GM18867 (cell line): Measurements from ENCODE around the gene OR8H3.
"Not testable (repeated sequence)": the region's sequence is repeated elsewhere in the genome, so short reads cannot be mapped to it uniquely, and the experiment has no call there.

Experiments used
- ATAC-seq: cut with Tn5 transposase; IDR thresholded peaks from one replicate; pipeline ENCODE4 v1.9.1; 2021; ENCODE audit warnings: mild to moderate bottlenecking, moderate library complexity; ENCODE audit not compliant: unreplicated experiment

OR8H3 gene, protein sequence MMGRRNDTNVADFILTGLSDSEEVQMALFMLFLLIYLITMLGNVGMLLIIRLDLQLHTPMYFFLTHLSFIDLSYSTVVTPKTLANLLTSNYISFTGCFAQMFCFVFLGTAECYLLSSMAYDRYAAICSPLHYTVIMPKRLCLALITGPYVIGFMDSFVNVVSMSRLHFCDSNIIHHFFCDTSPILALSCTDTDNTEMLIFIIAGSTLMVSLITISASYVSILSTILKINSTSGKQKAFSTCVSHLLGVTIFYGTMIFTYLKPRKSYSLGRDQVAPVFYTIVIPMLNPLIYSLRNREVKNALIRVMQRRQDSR

DNA sequence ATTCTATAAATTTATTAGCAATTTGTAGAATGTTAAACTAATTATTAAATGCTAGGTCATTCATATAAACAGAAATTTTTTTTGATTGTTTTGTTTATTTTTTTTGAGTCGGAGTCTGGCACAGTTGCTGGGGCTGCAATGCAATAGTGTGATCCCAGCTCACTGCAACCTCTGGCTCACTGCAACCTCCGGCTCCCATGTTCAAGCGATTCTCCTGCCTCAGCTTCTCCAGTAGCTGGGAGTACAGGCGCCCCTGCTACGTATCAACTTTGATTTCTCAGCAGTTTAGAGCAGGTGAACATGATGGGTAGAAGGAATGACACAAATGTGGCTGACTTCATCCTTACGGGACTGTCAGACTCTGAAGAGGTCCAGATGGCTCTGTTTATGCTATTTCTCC, at the start of gene OR8H3:
TSS of gene OR8H3 (plus strand) at position 301 of the 400 bp plus-strand sequence. CDS start at position 301, 0 bp downstream.
- no peak for ATAC-seq

DNA sequence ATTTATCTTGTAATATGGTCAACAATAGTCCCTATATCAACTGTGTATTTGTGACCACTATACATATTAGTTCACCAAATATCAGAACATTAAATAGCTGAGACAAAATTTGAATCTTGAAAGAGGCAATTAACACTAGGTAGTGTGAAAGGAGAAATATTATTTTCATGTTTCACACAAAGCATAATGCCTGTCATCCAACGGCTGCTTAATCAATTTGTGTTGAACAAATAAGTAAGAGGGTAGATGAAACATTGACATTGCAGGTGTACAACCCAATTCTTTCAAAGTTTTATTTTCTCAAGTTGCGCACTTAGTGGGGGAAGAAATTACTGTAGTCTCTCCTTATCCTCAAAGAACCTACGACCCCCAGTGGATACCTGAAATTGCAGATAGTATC, 32.5 kb upstream of the OR8H3 start:
- no peak for ATAC-seq

GRCh38 chr11:56093008-56093407, 29.2 kb upstream of the OR8H3 start, which contains the start of gene OR8I2:
OR8I2 (plus strand) TSS chr11:56093308; CDS start chr11:56093308, 0 bp downstream.
- no peak for ATAC-seq

DNA sequence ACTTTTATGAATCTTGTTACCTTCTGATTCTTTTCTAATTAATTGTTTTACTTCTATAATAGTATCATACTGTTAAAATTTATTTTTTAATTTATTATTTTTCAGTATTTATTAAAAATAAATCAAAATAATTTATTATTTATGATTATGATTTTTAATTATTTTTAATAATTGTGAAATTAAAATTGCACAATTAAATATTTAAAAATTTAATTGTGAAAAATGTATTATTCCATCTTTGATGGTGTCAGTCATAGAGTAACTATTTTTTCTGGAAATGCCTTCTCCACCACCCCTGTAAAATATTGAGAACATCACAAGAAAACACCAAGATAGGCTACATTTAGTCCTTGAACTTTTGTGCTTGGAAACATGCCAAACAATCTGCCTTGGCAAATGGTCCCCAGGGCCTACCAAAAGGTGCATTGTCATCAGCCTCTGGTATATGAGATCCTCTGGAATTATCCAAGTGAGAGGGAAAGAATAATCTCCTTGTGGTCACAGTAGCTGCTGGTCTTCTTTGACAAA, 18.9 kb upstream of the OR8H3 start, which contains the start of gene OR8H2:
TSS of gene OR8H2 (plus strand) at position 478 of the 528 bp plus-strand sequence. CDS start 1,356 bp downstream, outside the sequence.
- no peak for ATAC-seq

GRCh38 chr11:56140151-56140661, 18.0 kb downstream of the OR8H3 start, which contains the start of gene OR8J3:
OR8J3 (minus strand) TSS chr11:56140201; CDS start chr11:56137718, 2,483 bp downstream.
- no peak for ATAC-seq

DNA sequence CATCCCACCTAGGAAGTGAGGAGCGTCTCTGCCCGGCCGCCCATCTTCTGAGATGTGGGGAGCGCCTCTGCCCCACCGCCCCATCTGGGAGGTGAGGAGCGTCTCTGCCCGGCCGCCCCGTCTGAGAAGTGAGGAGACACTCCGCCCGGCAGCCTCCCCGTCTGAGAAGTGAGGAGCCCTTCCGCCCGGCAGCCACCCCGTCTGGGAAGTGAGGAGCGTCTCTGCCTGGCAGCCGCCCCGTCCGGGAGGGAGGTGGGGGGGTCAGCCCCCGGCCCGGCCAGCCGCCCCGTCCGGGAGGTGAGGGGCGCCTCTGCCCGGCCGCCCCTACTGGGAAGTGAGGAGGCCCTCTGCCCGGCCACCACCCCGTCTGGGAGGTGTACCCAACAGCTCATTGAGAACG, 21.5 kb downstream of the OR8H3 start:
- ATAC-seq, result not testable (repeated sequence)

DNA sequence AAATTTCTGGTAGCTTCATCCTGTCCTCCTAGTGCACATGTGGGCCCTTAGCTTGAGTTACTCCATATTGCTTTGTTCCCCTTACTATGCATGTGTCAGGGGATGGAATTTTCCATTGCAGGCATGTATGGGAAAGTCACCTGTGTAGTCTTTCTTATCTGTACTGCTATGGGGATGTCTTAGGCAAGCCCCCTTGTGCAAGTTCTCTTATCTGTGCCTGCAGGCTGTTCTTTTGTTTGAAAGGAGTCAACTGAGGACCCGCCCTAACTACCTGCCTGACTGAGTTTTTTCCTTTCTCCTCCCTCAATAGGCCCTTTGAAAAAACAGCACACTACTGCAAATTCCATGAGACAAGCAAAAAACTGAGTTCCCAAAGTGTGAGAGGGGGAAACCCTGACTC, 29.2 kb downstream of the OR8H3 start:
- no peak for ATAC-seq

DNA sequence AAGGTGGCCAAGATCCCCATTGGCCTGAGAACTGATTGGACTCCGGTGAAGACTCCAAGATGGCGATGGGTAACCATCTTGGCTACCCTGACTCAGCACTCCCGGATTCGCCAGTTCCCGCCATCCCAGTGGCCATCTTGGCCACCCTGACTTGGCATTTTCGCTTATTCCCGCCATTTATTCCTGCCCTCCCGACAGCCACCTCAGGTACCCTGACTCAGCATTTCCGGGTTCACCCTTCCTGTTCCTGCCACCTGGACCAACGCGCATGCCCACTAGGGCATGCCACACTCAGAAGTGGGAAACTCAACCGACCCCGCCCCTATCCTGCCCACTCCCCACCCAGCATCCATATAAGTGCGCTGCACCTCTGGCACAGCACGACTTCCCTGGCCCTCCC, 30.2 kb downstream of the OR8H3 start:
- no peak for ATAC-seq

GRCh38 chr11:56160217-56160616, 38.0 kb downstream of the OR8H3 start, which contains the start of gene OR8K5:
OR8K5 (minus strand) TSS chr11:56160317; CDS start chr11:56160317, 0 bp downstream.
- no peak for ATAC-seq

- no peak for ATAC-seq
These were observed 41.6 kb downstream of the OR8H3 start for GRCh38 chr11:56163804-56164203.

- ATAC-seq, result no peak
These were observed 50.2 kb downstream of the OR8H3 start for GRCh38 chr11:56172256-56172830.
